ENCODE data around the gene HEXIM1.

Gene HEXIM1

DNA sequence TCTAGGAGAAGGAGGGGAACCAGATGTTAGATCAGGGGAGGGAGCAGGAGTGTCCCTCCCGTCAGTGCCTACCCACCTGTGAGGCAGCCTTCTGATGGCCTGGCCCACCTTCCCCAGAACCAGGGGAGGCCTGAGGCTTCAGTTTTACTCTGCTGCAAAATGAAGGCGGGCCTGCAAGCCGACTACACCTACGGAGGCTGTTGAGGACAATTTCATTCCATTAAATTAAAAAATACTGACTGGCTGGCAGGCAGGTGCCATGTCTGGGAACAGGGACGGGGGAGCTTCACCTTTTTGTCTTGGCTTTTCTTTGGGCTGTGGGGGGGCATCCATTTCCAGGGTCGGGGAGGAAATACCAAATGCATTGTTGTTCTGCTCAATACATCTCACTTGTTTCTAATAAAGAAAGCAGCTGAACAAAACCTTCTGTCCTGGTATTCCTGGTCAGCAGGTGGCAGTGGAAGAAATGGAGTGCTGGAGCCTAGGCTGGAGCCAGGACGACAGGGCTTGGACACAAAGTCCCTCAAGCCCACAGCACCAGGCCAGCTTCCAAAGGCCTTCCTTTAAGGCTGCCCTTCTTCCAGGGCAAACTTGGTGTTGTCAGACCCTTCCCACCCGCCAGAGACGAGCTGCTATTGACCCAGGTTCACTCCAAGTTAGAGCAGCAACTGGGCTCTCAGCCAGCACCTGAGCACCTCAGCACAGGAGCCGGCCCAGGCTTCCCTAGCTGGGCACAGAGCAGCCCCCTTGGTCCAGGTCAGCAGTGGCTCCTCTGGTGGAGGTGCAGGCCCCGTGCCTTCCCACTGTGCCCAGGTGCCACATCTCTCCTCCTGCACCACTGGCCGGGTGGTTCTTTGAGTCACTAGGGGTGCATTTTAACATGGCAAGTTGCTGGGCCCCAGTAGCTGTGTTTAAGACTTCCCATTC lies 39.4 kb upstream of the HEXIM1 start:
- H3K27ac ChIP-seq, result no peak overlapping the region

DNA sequence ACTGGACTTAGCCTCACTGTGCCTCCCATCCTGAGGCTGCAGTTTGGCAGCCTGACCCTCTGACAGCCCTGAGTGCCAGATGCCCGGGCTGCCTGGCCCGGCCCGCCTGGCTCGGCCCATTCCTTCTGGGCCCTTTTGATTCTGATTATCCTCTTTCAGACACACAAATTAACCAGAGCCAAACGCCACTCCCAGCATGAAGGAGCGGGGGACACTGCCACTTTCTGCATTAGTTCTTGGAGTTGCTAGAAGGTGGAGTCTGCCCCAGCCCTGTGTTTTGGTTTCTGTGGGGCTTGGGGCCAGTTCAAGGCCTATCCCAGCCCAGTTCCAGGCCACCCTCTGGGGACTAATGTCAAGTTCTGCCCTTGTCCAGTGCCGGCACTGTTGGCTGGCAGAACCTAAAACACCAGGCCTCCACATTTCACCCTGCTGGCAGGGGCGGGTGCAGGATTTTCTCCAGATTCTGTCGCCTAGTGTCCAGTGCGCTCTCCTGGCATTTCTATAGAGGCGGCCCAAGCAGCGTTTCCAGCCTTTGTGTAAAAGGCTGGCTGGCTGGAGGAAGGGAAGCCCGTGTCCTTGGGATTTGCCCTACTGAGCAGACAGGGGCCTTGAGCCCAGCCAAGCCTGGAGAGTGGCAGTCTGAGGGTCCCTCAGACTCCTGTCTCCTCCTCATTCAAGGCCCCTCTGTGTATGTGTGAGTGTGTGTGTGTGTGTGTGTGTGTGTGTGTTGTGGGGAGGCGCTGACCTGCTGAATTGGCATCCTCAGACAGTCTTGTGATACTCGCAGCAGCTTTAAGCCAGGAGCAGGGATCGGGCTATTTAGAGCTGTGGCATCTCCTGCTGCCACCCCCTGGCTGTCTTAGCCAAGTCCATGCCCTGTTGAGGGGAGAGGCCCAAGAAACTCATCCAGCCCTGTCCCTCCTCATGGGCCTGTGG lies 37.3 kb upstream of the HEXIM1 start:
- H3K27ac ChIP-seq, result no peak overlapping the region
- TF ChIP-seq ZFX (IDR thresholded peaks at IDR 0.05; ENCODE audit: borderline replicate concordance), result no peak
- TF ChIP-seq, protein P1, sequence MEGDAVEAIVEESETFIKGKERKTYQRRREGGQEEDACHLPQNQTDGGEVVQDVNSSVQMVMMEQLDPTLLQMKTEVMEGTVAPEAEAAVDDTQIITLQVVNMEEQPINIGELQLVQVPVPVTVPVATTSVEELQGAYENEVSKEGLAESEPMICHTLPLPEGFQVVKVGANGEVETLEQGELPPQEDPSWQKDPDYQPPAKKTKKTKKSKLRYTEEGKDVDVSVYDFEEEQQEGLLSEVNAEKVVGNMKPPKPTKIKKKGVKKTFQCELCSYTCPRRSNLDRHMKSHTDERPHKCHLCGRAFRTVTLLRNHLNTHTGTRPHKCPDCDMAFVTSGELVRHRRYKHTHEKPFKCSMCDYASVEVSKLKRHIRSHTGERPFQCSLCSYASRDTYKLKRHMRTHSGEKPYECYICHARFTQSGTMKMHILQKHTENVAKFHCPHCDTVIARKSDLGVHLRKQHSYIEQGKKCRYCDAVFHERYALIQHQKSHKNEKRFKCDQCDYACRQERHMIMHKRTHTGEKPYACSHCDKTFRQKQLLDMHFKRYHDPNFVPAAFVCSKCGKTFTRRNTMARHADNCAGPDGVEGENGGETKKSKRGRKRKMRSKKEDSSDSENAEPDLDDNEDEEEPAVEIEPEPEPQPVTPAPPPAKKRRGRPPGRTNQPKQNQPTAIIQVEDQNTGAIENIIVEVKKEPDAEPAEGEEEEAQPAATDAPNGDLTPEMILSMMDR (IDR thresholded peaks at IDR 0.05), result no peak

More for the DNA sequence above, 39.4 kb upstream of the HEXIM1 start:
- no peak for TF ChIP-seq ZFX (IDR thresholded peaks at IDR 0.05; ENCODE audit: borderline replicate concordance)
- TF ChIP-seq, protein P1 (IDR thresholded peaks at IDR 0.05), result no peak

DNA sequence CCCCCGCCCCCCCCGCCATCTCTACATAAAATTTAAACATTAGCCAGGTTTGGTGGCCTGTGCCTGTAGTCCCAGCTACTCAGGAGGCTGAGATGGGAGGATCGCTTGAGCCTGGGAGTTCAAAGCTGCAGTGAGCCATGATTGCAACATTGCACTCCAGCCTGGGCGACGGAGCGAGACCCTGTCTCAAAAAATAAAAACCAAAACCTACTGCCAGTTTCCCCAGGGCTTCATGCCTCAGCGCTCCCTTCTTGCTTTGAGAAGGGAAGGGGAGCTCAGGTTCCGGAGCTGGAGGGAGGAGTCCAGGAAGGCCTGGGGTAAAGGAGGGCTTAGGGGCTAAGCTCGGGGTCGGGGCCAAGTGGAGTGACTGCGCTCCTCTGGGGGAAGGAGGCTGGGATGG lies 36.4 kb upstream of the HEXIM1 start:
- no peak for TF ChIP-seq ZFX (IDR thresholded peaks at IDR 0.05; ENCODE audit: borderline replicate concordance)
- TF ChIP-seq, protein P1 (IDR thresholded peaks at IDR 0.05), result no peak
- H3K27ac ChIP-seq, result no peak overlapping the region

DNA sequence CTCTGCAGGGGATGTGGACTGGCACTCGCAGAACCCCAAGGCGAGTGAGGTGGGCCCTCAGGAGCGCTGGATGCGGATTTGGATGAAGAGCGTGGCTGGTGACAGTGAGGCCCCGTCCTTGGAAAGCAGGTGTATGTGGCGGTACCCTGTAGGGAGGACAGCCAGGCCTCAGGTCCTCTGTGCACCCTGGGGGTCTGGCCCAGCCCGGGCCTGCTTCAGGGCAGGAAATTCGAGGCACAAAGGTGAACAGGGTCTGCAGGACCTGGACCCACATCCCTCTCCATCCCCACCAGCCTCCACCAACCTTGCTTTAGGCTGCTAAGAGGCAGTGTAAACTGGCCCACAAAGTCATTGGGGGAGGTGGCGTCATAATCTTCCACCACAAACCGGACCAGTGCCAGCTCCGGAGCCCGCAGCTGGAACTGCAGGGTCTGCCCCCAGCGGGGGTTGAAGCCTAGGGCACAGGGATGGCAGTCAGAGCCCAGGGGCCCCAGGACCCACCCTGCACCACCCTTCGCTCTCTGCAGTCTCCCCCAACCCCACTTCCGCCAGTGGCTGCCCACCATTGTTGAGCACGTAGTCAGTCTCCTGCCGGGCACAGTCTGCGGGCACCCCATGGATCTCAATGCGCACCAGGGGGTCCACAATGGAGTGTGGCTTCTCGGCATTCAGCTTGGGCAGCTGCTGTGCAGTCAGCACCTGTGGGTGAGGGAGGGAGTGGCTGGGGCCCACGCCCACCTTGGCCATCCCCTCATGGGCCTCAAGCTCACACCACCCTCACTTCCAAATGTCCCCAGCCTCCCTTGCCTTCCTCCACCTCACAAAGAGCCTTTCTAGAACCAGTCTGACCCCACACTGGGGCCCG lies 35.5 kb upstream of the HEXIM1 start:
- no peak for TF ChIP-seq ZFX (IDR thresholded peaks at IDR 0.05; ENCODE audit: borderline replicate concordance)
- TF ChIP-seq, protein P1 (IDR thresholded peaks at IDR 0.05), result no peak

DNA sequence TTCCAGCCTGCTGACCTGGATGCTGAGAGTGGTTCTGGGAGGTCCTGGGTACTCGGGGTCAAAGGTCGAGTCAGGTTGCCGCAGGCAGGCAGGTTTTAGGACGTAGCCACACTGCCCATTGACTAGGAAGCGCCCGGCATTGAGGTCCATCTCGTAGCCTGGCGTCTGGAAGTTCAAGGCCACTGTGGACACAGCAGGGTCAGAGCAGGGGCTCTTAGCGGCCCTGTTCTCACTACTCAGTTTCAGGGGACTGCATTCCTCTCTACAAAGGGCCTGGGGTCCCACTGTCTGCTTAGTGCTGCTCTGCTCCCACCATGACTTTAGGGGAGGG lies 34.9 kb upstream of the HEXIM1 start:
- H3K27ac ChIP-seq, result no peak overlapping the region
- TF ChIP-seq, protein P1 (IDR thresholded peaks at IDR 0.05), result no peak
- no peak for TF ChIP-seq ZFX (IDR thresholded peaks at IDR 0.05; ENCODE audit: borderline replicate concordance)

More for the DNA sequence above, 35.5 kb upstream of the HEXIM1 start:
- no peak overlapping the region for H3K27ac ChIP-seq

DNA sequence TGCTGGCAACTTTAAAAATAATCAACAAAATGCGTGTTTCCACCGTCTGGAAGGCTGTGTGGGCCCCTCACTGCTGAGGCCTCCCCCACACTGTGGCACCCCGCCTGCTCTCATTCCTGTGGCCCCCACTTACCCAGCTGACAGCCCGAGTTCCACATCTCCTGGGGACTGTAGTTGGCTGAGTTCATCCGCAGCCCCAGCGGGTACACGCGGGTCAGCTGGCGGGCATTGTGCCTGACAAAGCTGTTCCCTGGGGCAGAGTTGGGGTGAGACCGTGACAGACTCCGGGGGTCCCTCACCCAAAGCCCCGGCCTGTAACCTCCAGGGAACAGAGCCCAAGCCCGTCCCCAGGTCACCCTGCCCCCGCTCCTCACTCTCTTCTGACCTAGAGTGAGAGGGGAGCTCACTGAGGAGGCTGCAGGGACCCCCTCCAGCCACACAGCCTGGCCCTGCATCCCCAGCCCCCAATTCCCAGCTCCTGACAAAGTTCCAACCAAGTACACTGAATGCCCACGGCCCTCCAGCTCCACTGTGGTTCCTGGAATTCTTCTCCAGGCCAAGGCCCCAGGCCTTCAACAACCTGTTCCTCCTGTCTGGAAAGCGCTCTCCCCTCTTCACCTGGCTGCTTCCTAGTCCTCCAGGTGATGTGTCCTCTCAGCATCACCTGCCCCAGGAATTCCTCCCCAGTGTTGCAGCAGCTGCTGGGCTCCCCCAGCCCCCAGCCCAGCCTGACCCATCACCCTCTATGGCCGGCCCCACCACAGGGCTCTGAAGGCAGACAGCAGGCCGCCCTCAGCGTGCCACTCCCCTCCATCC lies 34.0 kb upstream of the HEXIM1 start:
- H3K27ac ChIP-seq, result no peak overlapping the region

More for the DNA sequence above, 34.0 kb upstream of the HEXIM1 start:
- TF ChIP-seq, protein P1 (IDR thresholded peaks at IDR 0.05), result no peak

All from 22Rv1 (cell line).